ENCODE data around the gene RASA2. TPM values are rescaled to one million over a fixed set of nuclear protein-coding genes. Genes with fewer than 3 reads are reported as not detected.

RASA2 gene
- total and polyA plus RNA-seq, 10 of the 15 experiments (the other 5 are each of a cell fraction or from before 2014, with no cell fraction given): 1.9 to 9.4 (median 7.2) TPM

GRCh38 chr3:141546081-141546480 is 59.3 kb downstream of the RASA2 start (continued):
- no peak for TF ChIP-seq IRF3 (IDR thresholded peaks at IDR 0.05)

- no peak for TF ChIP-seq HDAC2 (IDR thresholded peaks at IDR 0.05)
- no peak for TF ChIP-seq NR2C2 (IDR thresholded peaks at IDR 0.05; ENCODE audit: borderline replicate concordance, control insufficient read depth, insufficient read length, low read depth)
- no peak for TF ChIP-seq IRF3 (IDR thresholded peaks at IDR 0.05)
- no peak for TF ChIP-seq PAX8 (IDR thresholded peaks at IDR 0.05)
- TF ChIP-seq POLR2A (IDR thresholded peaks at IDR 0.05; ENCODE audit: low read depth, low read length): no peak
- no peak for TF ChIP-seq FOXM1 (IDR thresholded peaks at IDR 0.05; ENCODE audit: low read depth, low read length)
- TF ChIP-seq ZNF24 (IDR thresholded peaks at IDR 0.05): no peak
- no peak for TF ChIP-seq PKNOX1 (IDR thresholded peaks at IDR 0.05)
- TF ChIP-seq ZBED1 (IDR thresholded peaks at IDR 0.05; ENCODE audit: borderline replicate concordance): no peak
- no peak for TF ChIP-seq HDAC6 (IDR thresholded peaks at IDR 0.05; ENCODE audit: unreplicated experiment)
- TF ChIP-seq SUZ12 (IDR thresholded peaks at IDR 0.05; ENCODE audit: unreplicated experiment): no peak
- TF ChIP-seq ATF7 (IDR thresholded peaks at IDR 0.05; ENCODE audit: low read depth): no peak
- TF ChIP-seq CTCF (IDR thresholded peaks at IDR 0.05 in 2 of 3, conservative IDR thresholded peaks at IDR 0.05 in 1 of 3; ENCODE audit: control insufficient read depth in 2 of 3, extremely low read depth in 1 of 3, insufficient read depth in 1 of 3, low read depth in 3 of 3, low read length in 3 of 3): no peak
- no peak for TF ChIP-seq WRNIP1 (IDR thresholded peaks at IDR 0.05; ENCODE audit: borderline replicate concordance, low read depth, low read length)
- TF ChIP-seq RFX5 (IDR thresholded peaks at IDR 0.05; ENCODE audit: low read depth, low read length): no peak
- TF ChIP-seq IKZF1 (conservative IDR thresholded peaks at IDR 0.05): no peak
- in situ Hi-C loops (cut with MboI): no loop called here
- RAD21 ChIA-PET (ENCODE audit: unreplicated experiment): no interaction called here
Observed at GRCh38 chr3:141546586-141546985, 59.8 kb downstream of the RASA2 start.

More at GRCh38 chr3:141546586-141546985, 59.8 kb downstream of the RASA2 start:
- H4K20me1 ChIP-seq (ENCODE audit: control insufficient read depth, insufficient read depth): no peaks in the 10 kb centered on the region
- POLR2A ChIA-PET: no interaction called here
- peaks cover 0 to 5% of the 10 kb centered on the region in 2 experiments; a peak in 2 of 4 replicates for H3K36me3 ChIP-seq (ENCODE audit: control insufficient read depth in 2 of 2, insufficient read depth in 2 of 2, low read length in 1 of 2)
- intact Hi-C loops (cut with micrococcal nuclease; ENCODE audit: unreplicated experiment): no loop called here
- H3K9me3 ChIP-seq (replicated peaks; ENCODE audit: control insufficient read depth, insufficient read depth, low read length): peaks cover 2% of the 10 kb centered on the region; the same call in 2 of the 3 replicates
- H3K79me2 ChIP-seq (ENCODE audit: control insufficient read depth, insufficient read depth, low read length): no peaks in the 10 kb centered on the region
- no peak for FAIRE-seq
- no peak overlapping the region for H2AFZ ChIP-seq (ENCODE audit: control insufficient read depth, low read depth, low read length)
- H3K9ac ChIP-seq (ENCODE audit: control insufficient read depth, insufficient read depth, low read length): no peak overlapping the region
- SMC1A ChIA-PET (ENCODE audit: uncharacterized antibody, unreplicated experiment): interaction anchor here (1.3 to 3.8 kb wide), 2 partner anchors 14 to 87 kb away, joined by 3 to 12 read pairs; no protein-coding TSS in a partner anchor
- no peak for DNase-seq (ENCODE audit: low read depth, low spot score)
- H3K4me2 ChIP-seq (ENCODE audit: control insufficient read depth, insufficient read depth): no peak overlapping the region
- H3K4me1 ChIP-seq (ENCODE audit: control insufficient read depth, insufficient read depth, low read length): no peaks in the 10 kb centered on the region
- H3K4me3 ChIP-seq: no peak overlapping the region
- ATAC-seq: no peak
- CTCF ChIA-PET: interaction anchor here (0.6 kb wide), 1 partner anchor 8 kb away, joined by 3 read pairs; no protein-coding TSS in a partner anchor
- no peaks in the 10 kb centered on the region for H3K27me3 ChIP-seq (replicated peaks in 1 of 2; ENCODE audit: control insufficient read depth in 2 of 2, insufficient read depth in 2 of 2, low read length in 1 of 2)
- BruUV-seq (replicated peaks): no TSS peak
- H3K27ac ChIP-seq (ENCODE audit: control insufficient read depth, insufficient read depth): no peak overlapping the region
- WGBS (ENCODE audit: insufficient coverage, insufficient replicate concordance, low lambda C conversion rate, missing lambda C conversion rate): 90% methylated on average over 3 of the region's 3 CpGs

All from GM12878 (cell line).